Cardiac muscle cell (in vitro differentiated cells and primary cell): ENCODE results near the gene ZNF497. TPM values are rescaled to one million over a fixed set of nuclear protein-coding genes. Genes with fewer than 3 reads are reported as not detected.

Source experiments
- DNase-seq, 2 donors: peaks; one replicate each; pipeline versions ENCODE4 v3.0.0 to v3.0.0-alpha.2; 2010 to 2017; ENCODE audit warnings: low read depth in 1 of 2, low spot score in 1 of 2
- H3K27ac ChIP-seq: fragments of 200-600 bp; sonication (generic); 2 replicates; pipeline ENCODE4 v1.5.1; 2016
- H3K27me3 ChIP-seq: fragments of 200-600 bp; sonication (generic); 2 replicates; pipeline ENCODE4 v1.6.0; 2016; ENCODE audit warnings: control low read depth
- H3K36me3 ChIP-seq: fragments of 200-600 bp; sonication (generic); 2 replicates; pipeline ENCODE4 v1.5.1; 2016; ENCODE audit warnings: control low read depth
- H3K4me1 ChIP-seq: fragments of 200-600 bp; sonication (generic); 2 replicates; pipeline ENCODE4 v1.8.1; 2017; ENCODE audit warnings: low read depth, mild to moderate bottlenecking, mixed run types
- H3K4me3 ChIP-seq: fragments of 200-600 bp; sonication (generic); 2 replicates; pipeline ENCODE4 v1.5.1; 2016; ENCODE audit warnings: mild to moderate bottlenecking
- H3K9me3 ChIP-seq: fragments of 200-600 bp; sonication (generic); 2 replicates; pipeline ENCODE4 v1.5.1; 2017; ENCODE audit warnings: low read depth, mild to moderate bottlenecking, control low read depth
- CTCF ChIP-seq: IDR thresholded peaks from 2 replicates; pipeline ENCODE4 v1.5.1; 2012; ENCODE audit warnings: low read depth, mild to moderate bottlenecking, low read length
- polyA plus RNA-seq: library from polyadenylated mRNA; unstranded; fragments of >200 nt; fragmentation: Nextera tagmentation; extraction: Ambion mirVana; gene quantifications from 2 replicates; pipeline ENCODE4 v1.2.1, GENCODE V29; 2016
- total RNA-seq: library from RNA; depleted of rRNA; stranded (reverse); fragments of >200 nt; gene quantifications from 2 replicates; pipeline ENCODE4 v1.2.3, GENCODE V29; 2016

ZNF497 gene
- total and polyA plus RNA-seq, 2 experiments from 2014 or later, result 5.8 to 7.6 TPM

- Histone ChIP-seq H3K36me3 (peaks cover 24% of the 10 kb centered on the region), H3K27ac (no peak overlapping the region), H3K9me3 (no peaks in the 10 kb centered on the region), H3K27me3 (peaks cover 14% of the 10 kb centered on the region), H3K4me3 (peak overlapping the region; percentile 12), H3K4me1 (peaks cover 6% of the 10 kb centered on the region)
- peak in 1 of 2 donors; percentile 35 for DNase-seq
- TF ChIP-seq CTCF, result no peak
These were observed 33.6 kb upstream of the ZNF497 start for GRCh38 chr19:58395979-58396627.

GRCh38 chr19:58395220-58395978 lies 32.8 kb upstream of the ZNF497 start, which contains the start of gene RNF225:
RNF225 (plus strand) TSS chr19:58395656; CDS start chr19:58396090, 434 bp downstream.
- Histone ChIP-seq H3K4me1 (peaks cover under 1% of the 10 kb centered on the region), H3K27me3 (peaks cover 14% of the 10 kb centered on the region), H3K27ac (no peak within 1 kb of the TSS), H3K36me3 (peaks cover 31% of the 10 kb centered on the region), H3K9me3 (no peaks in the 10 kb centered on the region), H3K4me3 (peak within 1 kb of the TSS; percentile 12)
- no peak for DNase-seq
- no peak for TF ChIP-seq CTCF

- H3K36me3 ChIP-seq, result peaks cover 31% of the 10 kb centered on the region
- no peaks in the 10 kb centered on the region for H3K4me1 ChIP-seq
- H3K27ac ChIP-seq, result no peak overlapping the region
- no peaks in the 10 kb centered on the region for H3K9me3 ChIP-seq
- no peak overlapping the region for H3K4me3 ChIP-seq
- no peak for DNase-seq
- H3K27me3 ChIP-seq, result peaks cover 14% of the 10 kb centered on the region
- TF ChIP-seq CTCF, result no peak
These were observed 32.3 kb upstream of the ZNF497 start for GRCh38 chr19:58394821-58395219.

GRCh38 chr19:58393725-58394033 lies 31.1 kb upstream of the ZNF497 start:
- no peaks in the 10 kb centered on the region for H3K4me1 ChIP-seq
- H3K36me3 ChIP-seq, result peaks cover 31% of the 10 kb centered on the region
- H3K9me3 ChIP-seq, result no peaks in the 10 kb centered on the region
- H3K4me3 ChIP-seq, result no peak overlapping the region
- no peak overlapping the region for H3K27ac ChIP-seq
- TF ChIP-seq CTCF, result no peak
- no peak for DNase-seq
- H3K27me3 ChIP-seq, result peaks cover 14% of the 10 kb centered on the region

- Histone ChIP-seq H3K9me3 (no peaks in the 10 kb centered on the region), H3K36me3 (peaks cover 33% of the 10 kb centered on the region), H3K27ac (no peak overlapping the region), H3K27me3 (peaks cover 14% of the 10 kb centered on the region), H3K4me3 (no peak overlapping the region), H3K4me1 (peaks cover under 1% of the 10 kb centered on the region)
- no peak for DNase-seq
- no peak for TF ChIP-seq CTCF
These were observed 30.6 kb upstream of the ZNF497 start for GRCh38 chr19:58392945-58393724.
